Activated naive CD8-positive, alpha-beta T cell treated with anti-CD3 and anti-CD28 coated beads, Interleukin-2, amount 50 U/mL, for 16 hours (primary cell): ENCODE results near the gene HCN3.
A peak's percentile ranks its signal among the peaks of the same experiment; 100 is the strongest.
"Not testable (repeated sequence)": the region's sequence is repeated elsewhere in the genome, so short reads cannot be mapped to it uniquely, and the experiment has no call there.

Experiments used
- DNase-seq: peaks from one replicate; pipeline ENCODE4 v3.0.0-alpha.2; 2020; ENCODE audit warnings: low read depth, low spot score

HCN3 gene

GRCh38 chr1:155309423-155310021 is 32.3 kb downstream of the HCN3 start:
- no peak for DNase-seq

DNA sequence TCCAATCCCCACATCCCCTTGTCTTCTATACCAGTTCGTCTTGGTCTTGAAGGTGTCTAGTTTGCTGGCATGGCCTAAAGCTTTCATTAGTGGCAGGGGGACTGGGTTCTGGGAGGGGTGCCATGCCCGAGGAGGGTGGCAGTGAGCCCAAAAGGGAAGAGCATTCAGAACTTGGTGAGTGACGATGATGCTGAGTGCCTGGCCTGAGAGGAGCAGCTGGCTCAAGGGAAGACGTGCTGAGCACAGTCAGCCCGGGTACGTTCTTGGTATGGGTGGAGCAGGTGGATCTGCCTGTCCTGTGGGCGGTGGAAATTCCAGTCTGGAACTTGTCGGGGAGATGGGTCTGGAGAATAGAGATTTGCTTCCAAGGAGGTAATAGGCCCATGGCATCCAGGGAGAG is 36.0 kb downstream of the HCN3 start:
- DNase-seq, result no peak

- DNase-seq, result no peak
Measured at GRCh38 chr1:155316922-155317321, 39.7 kb downstream of the HCN3 start.

DNA sequence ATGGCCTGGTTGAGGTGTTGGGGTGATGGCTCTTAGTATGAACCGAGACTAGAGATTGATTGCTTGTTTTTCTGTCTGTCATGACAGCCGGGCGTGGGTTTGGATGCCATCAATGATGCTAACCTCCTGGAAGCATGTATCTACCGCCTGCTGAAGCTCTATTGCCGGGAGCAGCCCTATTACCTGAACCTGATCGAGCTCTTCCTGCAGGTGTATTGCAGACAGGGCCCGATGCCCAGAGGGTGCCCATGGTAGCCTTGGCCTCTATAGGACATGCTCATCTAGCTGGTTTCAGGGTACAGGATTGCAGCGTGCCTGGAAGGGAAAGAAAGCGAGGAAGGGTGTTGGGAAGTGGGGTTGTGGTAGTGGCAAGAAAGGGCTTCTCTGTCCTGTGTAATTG is 40.8 kb downstream of the HCN3 start:
- no peak for DNase-seq

DNA sequence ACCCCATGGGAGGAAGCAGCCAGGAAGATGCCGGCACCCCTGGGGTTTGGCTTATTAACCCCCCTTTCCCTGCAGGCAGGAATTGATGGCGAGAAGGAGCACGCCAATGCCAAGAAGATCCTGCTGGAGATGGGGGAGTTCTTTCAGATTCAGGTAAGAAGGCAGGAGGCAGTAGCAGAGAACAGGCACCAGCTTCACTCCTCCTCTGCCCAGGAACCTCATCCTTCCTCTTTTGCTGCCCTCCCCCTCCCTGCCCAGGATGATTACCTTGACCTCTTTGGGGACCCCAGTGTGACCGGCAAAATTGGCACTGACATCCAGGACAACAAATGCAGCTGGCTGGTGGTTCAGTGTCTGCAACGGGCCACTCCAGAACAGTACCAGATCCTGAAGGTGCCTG is 42.3 kb downstream of the HCN3 start:
- DNase-seq, result no peak

GRCh38 chr1:155320252-155320651 is 43.0 kb downstream of the HCN3 start:
- no peak for DNase-seq

DNA sequence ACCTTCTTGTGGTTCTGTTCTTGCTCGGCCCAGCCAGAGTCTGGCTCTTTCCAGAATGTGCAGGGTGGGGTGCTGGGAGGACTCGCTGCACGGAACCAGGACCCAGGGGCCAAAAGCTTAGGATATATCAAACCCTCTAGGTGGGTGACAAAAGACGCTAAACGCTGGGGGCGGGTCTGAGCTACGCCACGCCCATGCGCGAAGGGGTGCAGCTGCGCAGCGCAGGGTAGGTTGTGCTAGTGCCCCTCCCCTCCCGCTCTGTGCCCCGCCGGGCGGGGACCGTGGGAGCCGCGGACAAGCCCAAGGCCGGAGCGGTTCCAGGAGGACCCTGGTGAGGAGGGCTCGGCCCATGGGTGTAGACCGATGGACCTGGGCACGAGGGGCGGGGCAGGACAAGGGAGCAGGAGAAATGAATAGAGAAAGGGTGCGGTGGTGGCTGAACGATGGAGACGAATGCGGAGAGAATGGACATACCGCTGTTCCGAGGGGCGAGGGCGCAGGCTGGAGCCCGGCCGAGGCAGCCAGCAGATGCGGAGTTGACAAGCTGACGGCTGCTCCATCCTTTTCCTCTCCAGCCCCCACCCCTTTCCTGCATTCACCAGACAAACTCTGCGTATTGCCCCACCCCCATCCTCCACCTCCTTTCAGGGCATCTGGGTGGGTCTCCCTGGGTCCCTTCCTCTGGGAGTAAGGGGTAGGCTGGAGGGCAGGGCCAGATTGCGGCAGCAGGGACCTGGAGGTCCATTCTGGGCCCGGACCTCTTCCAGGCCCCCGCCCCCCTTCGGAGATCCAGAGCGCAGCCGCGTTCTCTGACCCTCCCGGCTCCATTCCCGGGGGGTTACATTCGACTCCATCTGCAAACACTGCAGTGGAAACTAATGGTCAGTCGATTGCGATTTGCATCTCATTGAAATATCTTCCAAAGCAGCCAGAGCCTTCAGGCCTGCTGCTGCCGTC is 43.7 kb downstream of the HCN3 start, which contains the start of gene RUSC1:
TSS of gene RUSC1 (plus strand) at position 234 of the 957 bp plus-strand sequence. CDS start 880 bp downstream, outside the sequence.
- peak; percentile 40 for DNase-seq

- no peak for DNase-seq
Measured at GRCh38 chr1:155321639-155322503, 44.6 kb downstream of the HCN3 start.

GRCh38 chr1:155322571-155322952 is 45.3 kb downstream of the HCN3 start:
- DNase-seq, result no peak

DNA sequence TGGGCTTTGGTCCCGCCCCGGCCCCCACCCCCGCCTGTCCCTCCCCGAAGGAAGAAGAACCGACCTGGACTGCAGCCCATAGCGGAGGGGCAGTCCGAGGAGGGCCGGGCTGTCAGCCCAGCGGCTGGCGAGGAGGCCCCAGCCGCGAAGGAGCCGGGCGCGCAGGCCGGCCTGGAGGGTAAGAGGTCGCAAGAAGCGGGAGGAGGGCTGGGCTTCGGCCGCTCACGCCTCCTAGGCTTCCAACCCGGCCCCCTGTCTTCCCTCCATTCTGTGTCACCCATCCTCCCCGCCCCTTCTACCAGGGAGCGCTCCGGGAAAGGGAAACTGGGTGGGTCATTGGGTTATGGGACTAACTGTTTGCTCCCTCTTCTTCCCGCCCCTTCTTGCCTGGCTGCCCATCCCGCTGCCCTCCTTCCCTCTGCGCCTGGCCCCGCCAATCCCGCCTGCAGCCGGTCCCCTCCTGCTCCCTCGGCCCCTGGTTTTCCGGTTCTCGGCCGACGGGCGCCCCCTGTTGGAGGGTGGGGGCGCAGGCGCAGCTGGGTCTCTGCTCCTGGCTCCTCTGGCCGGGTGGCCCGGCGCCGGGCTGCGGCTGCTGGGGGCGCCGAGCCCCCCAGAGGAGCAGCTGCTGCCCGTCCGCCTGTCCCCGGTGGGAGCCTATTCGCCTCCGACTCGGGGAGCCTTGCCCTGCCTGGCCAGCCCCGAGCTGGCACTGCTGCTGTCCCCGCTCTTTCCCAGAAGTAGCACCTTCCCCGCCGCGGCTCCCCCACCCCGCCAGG is 45.9 kb downstream of the HCN3 start:
- DNase-seq, result peak; percentile 79

GRCh38 chr1:155323729-155324036 is 46.4 kb downstream of the HCN3 start:
- DNase-seq, result peak; percentile 42

- DNase-seq, result peak; percentile 68
Measured at GRCh38 chr1:155324037-155324716, 46.9 kb downstream of the HCN3 start.

- DNase-seq, result no peak
Measured at GRCh38 chr1:155324717-155325602, 47.7 kb downstream of the HCN3 start.

GRCh38 chr1:155325603-155325893 is 48.3 kb downstream of the HCN3 start:
- no peak for DNase-seq

- DNase-seq, result no peak
Measured at GRCh38 chr1:155326020-155326526, 48.8 kb downstream of the HCN3 start.

DNA sequence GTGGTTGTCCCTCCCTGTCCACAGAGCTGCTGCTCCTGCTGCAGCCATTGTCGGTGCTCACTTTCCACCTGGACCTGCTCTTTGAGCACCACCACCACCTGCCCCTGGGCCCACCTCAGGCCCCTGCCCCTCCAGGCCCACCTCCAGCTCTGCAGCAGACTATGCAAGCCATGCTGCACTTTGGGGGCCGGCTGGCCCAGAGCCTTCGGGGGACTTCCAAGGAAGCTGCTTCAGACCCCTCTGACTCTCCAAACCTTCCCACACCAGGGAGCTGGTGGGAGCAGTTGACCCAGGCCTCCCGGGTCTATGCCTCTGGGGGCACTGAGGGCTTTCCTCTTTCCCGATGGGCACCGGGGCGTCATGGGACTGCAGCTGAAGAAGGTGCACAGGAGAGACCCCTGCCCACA is 49.4 kb downstream of the HCN3 start:
- DNase-seq, result no peak

- DNase-seq, result no peak
Measured at GRCh38 chr1:155327981-155328380, 50.7 kb downstream of the HCN3 start.

- DNase-seq, result not testable (repeated sequence)
Measured at GRCh38 chr1:155328856-155329255, 51.6 kb downstream of the HCN3 start.

DNA sequence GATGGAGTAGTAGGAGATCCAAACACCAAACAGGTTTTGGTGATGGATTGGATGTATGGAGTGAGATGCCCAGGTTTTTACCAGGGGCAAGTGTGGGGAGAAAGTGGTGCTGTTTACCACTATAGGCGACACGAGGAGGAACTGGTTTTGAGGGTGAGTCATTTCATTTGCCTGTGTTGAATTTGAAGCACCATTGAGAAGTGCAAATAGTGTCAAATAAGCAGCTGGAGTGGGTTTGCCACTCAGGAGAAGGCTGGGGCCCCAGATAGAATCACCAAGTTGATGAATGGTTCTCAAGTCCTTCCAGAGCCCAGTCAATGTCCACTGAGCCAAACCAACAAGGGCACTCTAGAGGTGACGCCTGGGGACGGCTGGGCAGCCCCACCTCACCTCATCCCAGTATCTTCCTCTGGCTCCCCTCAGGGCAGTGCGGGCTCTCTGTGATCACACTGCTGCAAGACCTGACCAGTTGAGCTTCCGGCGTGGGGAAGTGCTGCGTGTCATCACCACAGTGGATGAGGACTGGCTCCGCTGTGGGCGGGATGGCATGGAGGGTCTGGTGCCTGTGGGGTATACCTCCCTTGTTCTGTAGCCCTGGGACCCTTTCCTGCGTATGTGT is 52.8 kb downstream of the HCN3 start:
- DNase-seq, result no peak
